Embryonic facial prominence (tissue), 1 donor: ENCODE data around the gene SCAMP5.

Source experiments
- DNase-seq: peaks from one replicate; pipeline ENCODE4 v3.0.0-alpha.2; 2016; ENCODE audit errors: extremely low spot score

Gene SCAMP5

GRCh38 chr15:74977599-74977998, 17.8 kb upstream of the SCAMP5 start:
- DNase-seq = no peak

DNA sequence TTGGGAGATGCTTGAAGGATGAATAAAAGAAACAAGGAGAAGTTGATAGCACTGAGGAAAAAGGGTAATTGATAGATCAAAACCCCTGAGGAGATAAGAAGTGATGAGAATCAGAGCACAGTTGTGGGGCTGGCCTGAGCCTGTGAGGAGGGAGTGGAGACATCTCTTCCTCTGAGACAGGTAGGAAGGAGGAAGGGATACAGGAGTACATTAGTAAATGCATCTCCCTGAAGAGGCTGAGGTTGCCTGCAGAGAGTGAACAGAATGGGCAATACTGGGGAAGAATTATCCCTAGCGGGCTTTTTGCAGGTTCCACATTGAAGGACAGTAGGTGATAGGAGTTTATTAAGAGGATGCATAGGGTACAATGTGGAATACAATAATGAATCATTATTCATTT, 17.3 kb upstream of the SCAMP5 start:
- DNase-seq = no peak

GRCh38 chr15:74978503-74978902, 16.9 kb upstream of the SCAMP5 start:
- no peak for DNase-seq

- no peak for DNase-seq
Observed at GRCh38 chr15:74982183-74982582, 13.2 kb upstream of the SCAMP5 start.

GRCh38 chr15:74983725-74984231, 11.6 kb upstream of the SCAMP5 start:
- no peak for DNase-seq

DNA sequence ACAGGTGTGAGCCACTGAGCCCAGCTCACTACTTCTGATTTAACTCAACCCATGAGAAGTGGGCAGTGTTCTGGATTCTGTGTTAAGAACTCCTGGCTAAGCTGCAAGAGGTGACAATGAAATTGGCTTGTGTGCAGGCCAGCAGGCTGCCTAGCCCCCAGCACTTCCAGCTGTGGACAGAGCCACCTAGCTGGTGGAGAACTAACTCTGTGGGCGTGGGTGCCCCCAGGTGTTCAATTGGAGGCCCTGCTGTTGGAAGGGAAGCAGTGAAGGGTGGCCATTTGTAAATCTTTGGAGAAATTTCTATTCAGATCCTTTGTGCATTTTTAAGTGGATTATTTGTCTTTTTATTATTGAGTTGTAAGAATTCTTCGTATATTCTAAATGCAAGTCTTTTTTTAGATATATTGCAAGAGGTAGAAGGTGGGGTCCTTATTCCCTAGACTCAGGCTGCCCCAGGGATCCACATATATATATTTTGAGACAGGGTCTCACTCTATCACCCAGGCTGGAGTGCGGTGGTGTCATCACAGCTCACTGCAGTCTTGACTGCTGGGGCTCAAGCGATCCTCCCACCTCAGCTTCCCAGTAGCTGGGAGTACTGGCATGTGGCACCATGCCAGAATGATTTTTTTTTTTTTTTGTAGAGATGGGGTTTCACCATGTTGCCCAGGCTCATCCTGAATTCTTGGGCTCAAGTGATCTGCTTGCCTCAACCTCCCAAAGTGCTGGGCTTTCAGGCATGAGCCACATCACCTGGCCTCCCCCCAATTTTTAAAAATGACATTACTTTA, 7.2 kb upstream of the SCAMP5 start:
- DNase-seq = no peak

DNA sequence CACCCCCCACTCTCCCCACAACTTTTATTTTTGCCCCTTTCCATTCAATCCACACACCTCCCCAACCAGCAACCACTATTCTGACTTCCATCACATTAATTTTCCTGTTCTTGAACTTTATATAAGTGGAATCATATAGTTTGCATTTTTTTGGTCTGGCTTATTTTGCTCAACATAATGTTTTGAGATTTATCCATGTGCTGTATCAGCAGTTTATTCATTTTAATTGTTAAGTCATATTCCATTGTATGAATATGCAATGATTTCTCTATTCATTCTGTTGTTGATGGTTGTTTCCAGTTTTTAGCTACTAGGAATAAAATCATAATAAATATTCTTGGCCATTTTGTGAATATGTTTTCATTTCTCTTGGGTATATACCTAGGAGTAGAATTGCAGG, 5.8 kb upstream of the SCAMP5 start:
- no peak for DNase-seq

GRCh38 chr15:74992619-74993018, 2.7 kb upstream of the SCAMP5 start:
- DNase-seq = no peak

DNA sequence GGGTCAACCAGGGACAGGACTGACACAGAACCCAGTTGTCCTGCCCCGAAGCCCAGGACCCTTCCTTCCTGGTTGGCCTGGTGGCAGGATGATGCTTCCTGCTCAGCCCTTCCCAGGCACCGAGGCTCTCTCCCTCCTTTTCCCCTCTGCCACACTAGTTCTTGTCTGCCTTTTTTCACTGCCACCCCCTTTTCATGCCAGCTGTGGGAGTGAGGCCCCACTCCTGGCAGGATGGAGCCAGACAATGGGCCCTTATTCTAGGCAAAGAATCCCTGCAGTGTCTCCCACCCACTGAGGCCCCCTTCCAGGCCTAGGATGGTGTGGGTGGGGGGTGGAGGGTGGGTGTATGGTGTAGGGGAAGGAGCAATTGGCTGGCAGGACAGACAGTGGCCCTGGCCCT, 1.1 kb upstream of the SCAMP5 start:
- DNase-seq = no peak

DNA sequence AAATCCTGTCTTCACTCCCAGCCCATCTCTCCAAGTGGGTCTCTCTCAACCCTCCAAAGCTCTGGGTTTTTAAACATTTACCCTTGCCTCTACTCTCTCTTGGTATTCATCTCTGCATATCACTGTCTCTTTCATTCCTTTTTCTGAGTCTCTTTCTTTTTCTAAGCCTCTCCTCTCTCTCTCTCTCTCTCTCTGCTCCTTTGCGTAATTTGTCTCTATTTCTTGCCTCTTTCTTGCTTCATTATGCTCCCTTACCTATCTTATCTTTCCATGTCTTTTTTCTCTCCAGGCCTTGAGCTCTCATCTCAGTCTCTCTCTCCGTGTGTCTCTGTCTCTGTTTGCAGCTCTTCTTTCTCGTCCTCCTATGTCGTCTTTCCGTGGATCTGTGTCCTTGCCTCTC, 678 bp upstream of the SCAMP5 start:
- DNase-seq = no peak

DNA sequence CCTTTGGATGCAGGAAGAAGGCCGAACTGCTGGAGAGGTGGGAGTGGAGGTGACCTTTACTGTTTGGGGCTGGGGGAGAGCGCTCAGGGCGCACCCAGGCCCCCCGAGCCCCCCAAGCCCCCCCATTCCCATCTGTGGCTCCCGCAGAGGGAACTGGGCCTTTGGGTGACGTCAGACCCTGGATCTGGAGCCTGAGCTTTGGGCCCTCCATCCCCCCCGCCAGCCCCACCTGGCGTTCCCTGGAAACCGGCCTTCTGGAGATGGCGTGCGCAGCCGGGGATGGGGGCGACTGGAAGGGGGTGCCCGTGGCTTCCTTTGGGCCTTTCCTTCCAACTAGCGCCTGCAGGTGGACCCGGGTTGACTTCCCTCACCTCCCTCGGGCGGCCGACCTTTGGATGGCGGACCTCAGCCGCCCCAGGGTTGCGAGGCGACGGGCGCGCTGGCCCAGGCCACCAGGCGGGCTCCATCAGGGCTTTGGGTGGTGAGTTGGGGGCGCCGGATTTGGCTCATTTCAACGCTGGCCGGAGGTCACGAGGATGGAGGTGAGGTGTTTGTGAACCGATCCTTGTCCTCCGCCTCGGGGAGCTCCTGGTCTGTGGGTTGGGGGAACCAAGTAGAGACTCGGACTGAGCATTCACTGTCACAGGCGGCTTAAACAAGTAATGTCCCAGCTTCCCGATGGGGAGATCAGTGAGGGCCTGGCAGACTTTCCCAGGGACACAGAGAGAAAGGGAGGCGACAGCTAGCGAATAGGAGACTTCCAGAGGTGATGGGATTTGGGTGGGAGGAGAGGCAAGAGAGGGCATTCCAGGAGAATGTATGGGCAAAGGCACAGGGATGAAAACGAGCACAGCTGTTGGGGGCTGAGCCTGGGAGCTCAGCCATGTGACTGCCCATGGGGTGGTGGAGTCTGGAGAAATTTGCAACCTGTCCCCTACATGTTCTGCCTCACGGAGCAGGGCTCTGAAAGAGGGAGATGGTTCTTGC, 709 bp downstream of the SCAMP5 start:
- DNase-seq = no peak

- no peak for DNase-seq
Observed at GRCh38 chr15:74997141-74997540, 1.8 kb downstream of the SCAMP5 start.

DNA sequence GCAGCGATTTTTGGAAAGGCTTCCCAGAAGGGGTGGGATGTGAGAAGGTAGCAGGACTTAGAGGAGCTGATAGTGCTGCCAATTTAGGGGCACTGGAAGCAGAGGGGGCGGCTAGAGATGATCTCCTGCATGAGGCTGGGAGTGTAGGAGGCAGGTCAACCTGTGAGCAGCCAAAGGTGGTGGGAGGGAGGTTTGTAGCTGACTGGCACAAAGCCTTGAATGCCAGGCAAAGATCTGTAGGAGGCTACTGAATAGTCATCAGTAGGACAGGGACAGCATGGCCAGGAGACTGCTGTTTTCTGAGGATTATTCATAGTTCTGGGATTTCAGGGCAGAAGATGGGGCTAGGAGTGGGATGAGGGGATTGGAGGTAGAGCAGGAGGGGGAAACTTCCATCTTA, 2.2 kb downstream of the SCAMP5 start:
- DNase-seq = no peak

GRCh38 chr15:75001310-75001709, 5.9 kb downstream of the SCAMP5 start:
- no peak for DNase-seq

DNA sequence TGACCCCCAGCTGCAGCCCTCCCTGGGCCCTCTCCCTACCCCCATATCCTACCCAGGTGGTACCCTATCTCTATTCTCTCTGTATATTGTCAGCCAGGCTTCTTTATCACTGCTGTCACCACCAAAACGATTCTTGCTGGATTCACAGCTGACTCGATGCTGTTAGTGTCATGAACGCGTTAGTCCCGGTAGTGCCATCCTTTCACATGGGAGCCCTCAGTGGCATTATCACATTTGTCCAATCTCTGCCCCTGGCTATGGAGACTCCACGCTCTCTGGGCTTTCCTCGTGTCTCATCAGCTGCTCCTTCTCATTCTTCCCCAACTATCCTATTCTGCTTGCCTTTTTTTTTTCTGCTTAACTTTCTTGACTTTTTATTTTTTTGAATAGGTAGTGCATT, 7.0 kb downstream of the SCAMP5 start:
- DNase-seq = no peak

- DNase-seq = no peak
Observed at GRCh38 chr15:75007216-75007615, 11.9 kb downstream of the SCAMP5 start.

- no peak for DNase-seq
Observed at GRCh38 chr15:75008221-75008625, 12.9 kb downstream of the SCAMP5 start.

GRCh38 chr15:75008629-75009326, 13.4 kb downstream of the SCAMP5 start:
- DNase-seq = no peak

DNA sequence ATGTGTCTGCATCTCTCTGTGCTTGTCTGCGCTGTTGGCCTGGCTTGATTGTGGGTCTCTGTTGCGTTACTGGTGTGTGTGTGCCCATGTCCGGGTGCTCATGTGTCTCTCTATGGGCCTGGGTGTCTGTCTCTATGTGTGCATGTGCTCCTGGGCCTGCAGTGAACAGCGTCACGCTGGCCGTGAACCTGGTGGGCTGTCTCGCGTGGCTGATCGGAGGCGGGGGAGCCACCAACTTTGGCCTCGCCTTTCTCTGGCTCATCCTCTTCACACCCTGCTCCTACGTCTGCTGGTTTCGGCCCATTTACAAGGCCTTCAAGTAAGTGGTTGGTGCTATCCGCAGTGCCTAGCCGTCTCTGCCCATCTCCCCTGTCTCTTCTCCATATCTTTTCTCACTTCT, 21.1 kb downstream of the SCAMP5 start:
- no peak for DNase-seq

DNA sequence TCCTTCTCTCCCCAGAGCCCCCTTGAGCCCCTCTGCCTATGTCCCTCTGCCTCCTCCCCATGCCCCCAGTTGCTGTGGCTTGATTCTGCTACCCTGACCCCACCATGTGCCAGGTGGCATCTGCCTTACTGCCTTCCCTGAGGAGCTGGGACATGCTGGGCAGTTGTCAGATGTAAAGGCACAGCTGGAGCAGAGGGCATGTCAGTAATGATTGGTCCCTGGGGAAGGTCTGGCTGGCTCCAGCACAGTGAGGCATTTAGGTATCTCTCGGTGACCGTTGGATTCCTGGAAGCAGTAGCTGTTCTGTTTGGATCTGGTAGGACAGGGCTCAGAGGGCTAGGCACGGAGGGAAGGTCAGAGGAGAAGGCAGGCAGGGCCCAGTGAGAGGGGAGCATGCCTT, 24.6 kb downstream of the SCAMP5 start:
- no peak for DNase-seq

- no peak for DNase-seq
Observed at GRCh38 chr15:75021341-75021740, 26.0 kb downstream of the SCAMP5 start.

GRCh38 chr15:75022783-75023180, 27.4 kb downstream of the SCAMP5 start:
- DNase-seq = no peak
